ENCODE measurements around the gene PACSIN1.
A peak's percentile ranks its signal among the peaks of the same experiment; 100 is the strongest.

PACSIN1 gene

DNA sequence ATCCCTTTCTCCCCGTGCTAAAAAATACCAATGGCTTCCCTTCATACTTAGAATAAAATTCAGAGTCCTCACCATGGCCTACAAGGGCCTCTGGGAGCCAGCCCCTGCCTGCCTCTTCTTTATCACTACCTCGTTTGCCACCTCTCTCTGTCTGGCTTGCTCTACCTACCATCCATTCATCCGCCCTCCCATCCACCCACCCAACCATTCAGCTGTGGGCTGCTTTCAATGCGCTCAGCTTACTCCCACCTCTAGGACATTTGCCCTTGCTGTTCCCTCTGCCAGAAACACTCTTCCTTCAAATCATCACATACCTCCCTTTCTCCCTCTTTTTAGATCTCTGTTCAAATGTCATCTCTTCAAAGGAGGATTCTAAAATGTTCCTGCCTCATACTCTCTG lies 44.4 kb downstream of the PACSIN1 start:
- no peak for DNase-seq (ENCODE audit: low read depth, low spot score)
- no peaks in the 10 kb centered on the region for H3K27me3 ChIP-seq (ENCODE audit: insufficient read depth, insufficient read length)
- no peak overlapping the region for H3K9ac ChIP-seq (ENCODE audit: insufficient read length, low read depth)
- H3K4me1 ChIP-seq (ENCODE audit: insufficient read depth, insufficient read length) = peaks cover 18% of the 10 kb centered on the region
- H3K4me3 ChIP-seq (ENCODE audit: insufficient read length, low read depth) = no peak overlapping the region
- no peaks in the 10 kb centered on the region for H3K9me3 ChIP-seq (ENCODE audit: insufficient read depth, low read length)
- H3K36me3 ChIP-seq (ENCODE audit: insufficient read depth, insufficient read length, low read length) = no peaks in the 10 kb centered on the region
- TF ChIP-seq ZNF274 (IDR thresholded peaks at IDR 0.05; ENCODE audit: low read depth, low read length) (no peak), YY1 (IDR thresholded peaks at IDR 0.05; ENCODE audit: insufficient read depth, insufficient read length) (no peak), SUZ12 (IDR thresholded peaks at IDR 0.05; ENCODE audit: extremely low read depth, insufficient read depth, insufficient read length) (no peak)

DNA sequence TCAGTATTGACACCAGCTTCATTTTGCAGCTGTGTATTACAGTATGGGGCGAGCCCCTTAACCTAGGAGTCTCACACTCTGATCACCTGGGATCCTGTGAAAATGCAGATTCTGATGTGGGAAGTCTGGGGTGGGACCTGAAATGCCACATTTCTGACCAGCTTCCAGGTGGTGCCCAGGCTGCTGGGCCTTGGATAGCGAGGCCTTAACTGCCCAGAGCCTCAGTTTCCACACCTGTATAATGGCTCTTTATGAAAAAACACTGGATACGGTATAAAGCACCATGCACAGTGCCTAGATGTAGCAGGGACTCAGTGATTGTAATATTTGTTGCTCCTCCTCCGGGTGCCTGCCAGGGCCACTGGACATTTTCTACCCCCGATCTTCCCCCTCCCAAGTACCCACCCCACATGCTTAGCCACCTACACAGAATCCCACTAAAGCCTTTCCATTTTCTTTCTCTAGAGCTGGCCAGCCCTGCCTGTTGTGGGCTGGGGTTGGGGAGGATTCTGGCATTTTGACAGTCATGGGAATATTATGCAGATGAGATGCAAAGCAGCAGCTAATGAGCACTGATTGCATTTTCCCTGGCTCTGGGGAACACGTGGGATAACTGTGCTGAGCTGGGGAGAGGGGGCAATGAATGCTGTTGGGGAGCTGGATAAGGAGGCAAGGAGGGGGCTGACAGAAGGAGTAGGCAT lies 45.5 kb downstream of the PACSIN1 start:
- Histone ChIP-seq H3K27me3 (ENCODE audit: insufficient read depth, insufficient read length) (peaks cover 4% of the 10 kb centered on the region), H3K4me1 (ENCODE audit: insufficient read depth, insufficient read length) (peaks cover 19% of the 10 kb centered on the region), H3K9me3 (ENCODE audit: insufficient read depth, low read length) (no peaks in the 10 kb centered on the region), H3K36me3 (ENCODE audit: insufficient read depth, insufficient read length, low read length) (no peaks in the 10 kb centered on the region), H3K4me3 (ENCODE audit: insufficient read length, low read depth) (no peak overlapping the region), H3K9ac (ENCODE audit: insufficient read length, low read depth) (no peak overlapping the region)
- no peak for DNase-seq (ENCODE audit: low read depth, low spot score)
- TF ChIP-seq YY1 (IDR thresholded peaks at IDR 0.05; ENCODE audit: insufficient read depth, insufficient read length) = no peak
- TF ChIP-seq SUZ12 (IDR thresholded peaks at IDR 0.05; ENCODE audit: extremely low read depth, insufficient read depth, insufficient read length) = no peak
- TF ChIP-seq ZNF274 (IDR thresholded peaks at IDR 0.05; ENCODE audit: low read depth, low read length) = no peak

DNA sequence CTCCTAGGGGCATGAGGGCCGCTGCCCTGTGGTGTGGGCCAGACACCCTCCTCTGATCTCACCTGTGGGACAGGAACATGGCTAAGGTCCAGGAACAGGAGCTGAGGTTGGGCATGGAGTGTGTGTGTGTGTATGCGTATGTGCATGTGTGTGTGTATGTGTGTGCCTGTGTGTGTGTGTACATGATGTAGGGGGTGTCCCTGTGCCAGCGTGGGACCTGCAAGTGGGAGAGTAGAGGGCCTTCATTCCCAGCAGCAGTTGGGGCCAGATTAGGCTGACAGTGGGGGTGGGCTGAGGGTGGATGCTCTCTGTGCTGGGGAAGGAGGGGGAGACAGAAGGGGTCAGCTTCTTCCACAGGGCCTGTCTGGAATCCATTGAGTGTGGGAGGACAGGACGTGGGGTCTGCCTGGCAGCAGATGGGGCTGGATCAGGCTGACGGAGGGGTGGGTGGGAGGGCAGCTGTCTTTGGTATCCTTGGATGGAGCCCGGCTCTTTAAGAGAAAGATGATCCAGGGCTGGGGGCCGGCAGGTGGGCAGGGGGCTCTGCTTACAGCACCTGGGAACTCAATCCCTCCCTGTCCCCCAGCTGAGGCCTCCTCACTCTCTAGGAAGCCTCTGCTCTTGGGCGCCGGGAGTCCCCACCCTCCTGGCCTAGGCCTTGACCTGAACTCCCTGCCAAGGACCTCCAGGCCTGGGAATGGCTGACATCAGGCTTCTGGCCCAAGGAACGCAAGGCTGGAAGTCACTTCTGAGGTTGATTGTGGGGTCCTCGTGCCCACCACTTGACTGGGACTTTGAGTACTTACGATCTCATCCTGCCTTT lies 46.2 kb downstream of the PACSIN1 start:
- peaks cover 24% of the 10 kb centered on the region for H3K4me1 ChIP-seq (ENCODE audit: insufficient read depth, insufficient read length)
- H3K27me3 ChIP-seq (ENCODE audit: insufficient read depth, insufficient read length) = peaks cover 4% of the 10 kb centered on the region
- H3K9me3 ChIP-seq (ENCODE audit: insufficient read depth, low read length) = no peaks in the 10 kb centered on the region
- H3K36me3 ChIP-seq (ENCODE audit: insufficient read depth, insufficient read length, low read length) = no peaks in the 10 kb centered on the region
- no peak overlapping the region for H3K4me3 ChIP-seq (ENCODE audit: insufficient read length, low read depth)
- no peak overlapping the region for H3K9ac ChIP-seq (ENCODE audit: insufficient read length, low read depth)
- no peak for TF ChIP-seq SUZ12 (IDR thresholded peaks at IDR 0.05; ENCODE audit: extremely low read depth, insufficient read depth, insufficient read length)
- no peak for TF ChIP-seq ZNF274 (IDR thresholded peaks at IDR 0.05; ENCODE audit: low read depth, low read length)
- TF ChIP-seq YY1 (IDR thresholded peaks at IDR 0.05; ENCODE audit: insufficient read depth, insufficient read length) = no peak
- no peak for DNase-seq (ENCODE audit: low read depth, low spot score)

DNA sequence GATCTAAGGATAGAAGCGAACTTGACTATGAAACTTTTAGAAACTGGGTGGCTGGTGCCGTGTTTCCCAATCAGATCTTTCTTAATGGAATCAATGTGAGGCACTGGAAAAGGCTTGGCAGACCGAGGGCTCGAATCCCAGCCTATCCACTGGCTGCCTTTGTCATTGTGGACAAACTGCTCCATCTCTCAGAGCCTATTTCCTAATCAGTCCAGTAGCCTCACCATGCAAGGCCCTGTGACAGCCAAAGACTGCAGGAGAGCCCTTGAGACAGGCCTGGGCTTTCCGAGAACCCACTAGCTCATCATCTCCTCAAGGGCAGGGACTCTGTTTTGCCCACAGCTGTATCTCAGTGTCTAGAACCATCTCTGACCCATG lies 46.9 kb downstream of the PACSIN1 start:
- Histone ChIP-seq H3K4me3 (ENCODE audit: insufficient read length, low read depth) (no peak overlapping the region), H3K9ac (ENCODE audit: insufficient read length, low read depth) (no peak overlapping the region), H3K36me3 (ENCODE audit: insufficient read depth, insufficient read length, low read length) (no peaks in the 10 kb centered on the region), H3K4me1 (ENCODE audit: insufficient read depth, insufficient read length) (peaks cover 24% of the 10 kb centered on the region), H3K9me3 (ENCODE audit: insufficient read depth, low read length) (no peaks in the 10 kb centered on the region), H3K27me3 (ENCODE audit: insufficient read depth, insufficient read length) (peaks cover 4% of the 10 kb centered on the region)
- TF ChIP-seq SUZ12 (IDR thresholded peaks at IDR 0.05; ENCODE audit: extremely low read depth, insufficient read depth, insufficient read length) (no peak), YY1 (IDR thresholded peaks at IDR 0.05; ENCODE audit: insufficient read depth, insufficient read length) (no peak), ZNF274 (IDR thresholded peaks at IDR 0.05; ENCODE audit: low read depth, low read length) (no peak)
- DNase-seq (ENCODE audit: low read depth, low spot score) = no peak

DNA sequence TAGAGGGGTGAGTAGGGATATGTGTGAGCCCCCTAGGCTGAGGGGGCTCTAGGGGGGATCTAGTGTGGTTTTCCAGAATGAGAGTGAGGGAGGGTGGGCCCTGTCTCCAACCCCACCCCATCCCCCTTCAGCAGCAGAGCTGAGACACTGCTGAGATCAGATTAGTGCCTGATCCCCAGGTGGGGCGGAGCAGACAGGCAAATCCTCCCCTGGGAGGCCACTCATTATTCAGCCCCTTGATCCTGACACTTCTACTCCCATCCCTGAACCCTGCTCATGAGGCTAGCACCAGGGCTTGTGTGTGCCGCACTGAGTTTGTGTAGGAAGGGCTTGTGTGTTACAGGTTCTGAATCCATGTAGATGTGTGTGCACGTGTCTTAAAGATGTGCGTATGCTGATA lies 47.8 kb downstream of the PACSIN1 start:
- H3K27me3 ChIP-seq (ENCODE audit: insufficient read depth, insufficient read length) = peaks cover 4% of the 10 kb centered on the region
- no peak for TF ChIP-seq YY1 (IDR thresholded peaks at IDR 0.05; ENCODE audit: insufficient read depth, insufficient read length)
- TF ChIP-seq SUZ12 (IDR thresholded peaks at IDR 0.05; ENCODE audit: extremely low read depth, insufficient read depth, insufficient read length) = no peak
- TF ChIP-seq ZNF274 (IDR thresholded peaks at IDR 0.05; ENCODE audit: low read depth, low read length) = no peak
- no peak overlapping the region for H3K4me3 ChIP-seq (ENCODE audit: insufficient read length, low read depth)
- H3K36me3 ChIP-seq (ENCODE audit: insufficient read depth, insufficient read length, low read length) = no peaks in the 10 kb centered on the region
- no peaks in the 10 kb centered on the region for H3K9me3 ChIP-seq (ENCODE audit: insufficient read depth, low read length)
- no peak overlapping the region for H3K9ac ChIP-seq (ENCODE audit: insufficient read length, low read depth)
- no peak for DNase-seq (ENCODE audit: low read depth, low spot score)
- H3K4me1 ChIP-seq (ENCODE audit: insufficient read depth, insufficient read length) = peaks cover 29% of the 10 kb centered on the region

DNA sequence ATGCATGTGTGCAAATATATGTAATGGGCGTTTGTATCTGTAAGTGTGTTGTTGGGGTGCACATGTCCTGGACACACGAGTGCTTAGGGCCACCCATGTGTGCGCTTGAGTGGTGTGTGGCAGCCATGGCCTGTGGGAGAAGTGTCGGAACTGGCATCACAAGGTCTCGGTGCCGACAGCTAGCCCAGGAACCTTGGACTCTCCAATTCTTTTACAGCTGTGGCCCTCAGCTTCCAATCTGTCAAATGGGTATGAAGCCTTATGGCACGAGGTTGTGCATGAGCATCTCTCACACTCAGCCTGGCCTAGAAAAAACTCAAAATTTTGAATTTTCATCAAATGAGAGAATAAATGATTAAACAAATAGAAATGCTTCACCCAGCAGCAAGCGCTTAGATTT lies 48.2 kb downstream of the PACSIN1 start:
- TF ChIP-seq YY1 (IDR thresholded peaks at IDR 0.05; ENCODE audit: insufficient read depth, insufficient read length) (no peak), SUZ12 (IDR thresholded peaks at IDR 0.05; ENCODE audit: extremely low read depth, insufficient read depth, insufficient read length) (no peak), ZNF274 (IDR thresholded peaks at IDR 0.05; ENCODE audit: low read depth, low read length) (no peak)
- Histone ChIP-seq H3K9me3 (ENCODE audit: insufficient read depth, low read length) (no peaks in the 10 kb centered on the region), H3K27me3 (ENCODE audit: insufficient read depth, insufficient read length) (peaks cover 4% of the 10 kb centered on the region), H3K4me3 (ENCODE audit: insufficient read length, low read depth) (peak overlapping the region; percentile 40), H3K4me1 (ENCODE audit: insufficient read depth, insufficient read length) (peaks cover 33% of the 10 kb centered on the region), H3K36me3 (ENCODE audit: insufficient read depth, insufficient read length, low read length) (no peaks in the 10 kb centered on the region), H3K9ac (ENCODE audit: insufficient read length, low read depth) (no peak overlapping the region)
- no peak for DNase-seq (ENCODE audit: low read depth, low spot score)
